Measurements from ENCODE around the gene SHPK.

The SHPK gene

DNA sequence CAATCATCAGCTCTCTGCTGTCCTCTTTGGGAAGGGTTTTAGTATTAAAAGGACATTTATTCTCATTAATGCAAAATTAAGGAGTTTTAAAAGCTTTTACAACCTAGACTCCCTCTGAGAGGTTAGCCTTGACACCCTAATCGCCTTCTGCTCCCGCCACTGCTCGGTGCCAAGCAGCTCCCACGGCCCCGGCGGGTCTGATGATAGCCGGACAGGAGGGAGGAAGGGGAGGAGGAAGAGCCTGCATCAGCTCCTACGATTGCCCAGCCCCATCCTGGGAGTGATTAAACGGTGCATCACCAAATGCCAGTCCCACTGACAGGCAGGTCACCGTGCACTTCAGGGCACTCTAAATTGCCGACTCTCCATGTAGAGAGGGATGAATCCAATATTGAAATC lies 8.3 kb downstream of the SHPK start:
- DNase-seq (ENCODE audit: low spot score) = no peak

DNA sequence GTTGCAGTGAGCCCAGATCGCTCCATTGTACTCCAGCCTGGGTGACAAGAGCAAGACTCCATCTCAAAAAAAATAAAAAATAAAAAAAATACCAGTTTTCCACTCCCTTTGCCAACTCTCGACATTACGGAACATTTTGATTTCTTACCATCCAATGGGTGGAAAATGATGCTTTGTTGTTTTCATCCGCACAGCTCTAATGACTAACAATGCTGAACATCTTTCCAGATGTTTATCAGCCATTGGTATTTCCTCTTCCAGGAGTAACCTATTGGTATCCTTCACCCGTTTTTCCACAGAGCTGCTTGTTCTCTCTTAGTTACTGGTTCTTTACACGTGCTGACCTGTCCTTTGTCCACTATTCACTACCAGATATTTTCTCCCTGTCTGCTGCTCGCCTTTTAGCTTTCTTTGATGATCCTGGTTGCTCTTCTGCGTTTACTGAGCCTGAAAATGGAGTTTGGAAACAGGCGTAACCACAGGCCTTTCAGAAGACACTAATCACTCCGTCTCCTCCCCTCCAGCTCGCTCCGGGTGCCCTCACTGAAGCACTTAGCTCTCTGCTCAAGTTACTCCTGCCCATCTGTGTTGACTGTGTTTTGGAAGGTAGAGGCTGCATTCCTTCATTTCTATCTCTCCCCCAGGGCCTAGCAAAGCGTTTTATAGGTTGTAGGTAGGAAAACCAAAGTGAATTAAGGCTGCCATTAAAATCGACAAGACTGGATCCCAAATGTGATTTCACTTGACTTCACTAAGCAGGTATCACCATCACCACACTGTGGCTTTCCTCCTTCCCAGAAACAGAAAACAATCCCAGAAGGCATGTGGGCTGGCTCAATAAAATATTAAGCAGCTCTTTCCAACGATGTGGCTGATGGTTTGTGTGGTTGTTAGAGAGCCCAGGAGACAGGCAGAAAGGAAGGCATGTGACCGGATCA lies 8.9 kb downstream of the SHPK start:
- DNase-seq (ENCODE audit: low spot score) = no peak

- DNase-seq (ENCODE audit: low spot score) = no peak
These were observed 13.0 kb downstream of the SHPK start for GRCh38 chr17:3622977-3623594.

DNA sequence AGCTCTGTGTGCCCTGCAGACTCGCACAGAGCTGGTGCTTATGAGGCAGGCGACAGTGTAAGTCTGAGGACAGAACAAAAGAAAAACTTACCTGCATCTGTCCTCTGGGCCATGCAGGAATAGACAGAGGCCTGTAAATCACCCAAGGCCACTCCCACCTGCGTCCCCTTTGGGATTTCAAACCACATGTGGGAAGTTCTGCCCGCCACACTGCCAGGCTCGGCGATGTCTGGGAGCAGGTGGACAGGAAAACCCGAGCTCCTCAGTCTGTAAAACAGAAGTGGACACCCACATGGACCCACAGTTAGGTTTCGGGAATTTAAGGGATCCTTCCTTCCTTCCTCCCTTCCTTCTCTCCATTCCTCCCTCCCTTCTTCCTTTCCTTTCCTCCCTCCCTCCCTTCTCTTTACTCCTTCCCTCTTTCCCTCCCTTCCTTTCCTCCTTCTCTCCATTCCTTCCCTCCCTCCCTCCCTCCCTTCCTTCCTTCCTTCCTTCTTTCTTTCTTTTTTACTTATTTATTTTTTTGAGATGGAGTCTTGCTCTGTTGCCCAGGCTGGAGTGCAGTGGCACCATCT lies 14.8 kb downstream of the SHPK start:
- DNase-seq (ENCODE audit: low spot score) = no peak

GRCh38 chr17:3615160-3615870 lies 20.7 kb downstream of the SHPK start:
- no peak for DNase-seq (ENCODE audit: low spot score)

DNA sequence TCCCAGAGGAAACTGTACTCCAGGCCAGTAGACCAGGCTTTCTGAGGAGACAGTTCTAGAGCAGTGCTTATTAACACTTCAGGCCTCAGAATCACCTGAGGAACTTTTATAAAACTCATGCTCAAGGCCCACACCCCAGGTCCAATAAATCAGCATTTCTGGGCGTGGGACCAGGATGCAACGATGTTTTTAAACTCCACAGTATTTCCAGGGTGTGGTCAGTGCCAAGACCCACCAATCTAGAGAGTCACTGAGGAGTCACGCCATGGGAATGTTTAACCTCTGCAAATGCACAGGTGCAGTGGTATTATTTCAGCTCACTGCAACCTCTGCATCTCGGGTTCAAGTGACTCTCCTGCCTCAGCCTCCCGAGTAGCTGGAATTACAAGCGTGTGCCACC lies 22.9 kb downstream of the SHPK start:
- DNase-seq (ENCODE audit: low spot score) = no peak

DNA sequence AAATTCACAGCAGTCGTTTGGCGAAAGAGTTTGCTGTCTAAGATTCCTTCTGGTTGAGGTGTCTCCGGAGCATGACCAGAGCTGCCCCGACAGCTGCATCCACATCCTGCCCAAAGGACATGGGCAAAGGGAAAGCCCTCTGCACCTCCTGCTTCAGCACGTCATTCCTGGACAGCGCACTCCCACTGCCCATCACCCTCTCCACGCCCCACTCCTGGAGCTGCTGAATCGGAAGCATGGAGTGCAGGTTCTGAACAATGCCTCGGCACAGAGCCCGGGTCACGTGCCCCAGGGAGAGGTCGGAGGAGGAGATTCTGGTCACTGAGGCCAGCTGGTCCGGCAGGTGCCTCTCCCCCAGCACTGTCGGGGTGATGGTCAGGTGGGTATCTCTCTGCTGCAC lies 25.5 kb downstream of the SHPK start:
- no peak for DNase-seq (ENCODE audit: low spot score)

- DNase-seq (ENCODE audit: low spot score) = no peak
These were observed 26.4 kb downstream of the SHPK start for GRCh38 chr17:3609689-3610088.

DNA sequence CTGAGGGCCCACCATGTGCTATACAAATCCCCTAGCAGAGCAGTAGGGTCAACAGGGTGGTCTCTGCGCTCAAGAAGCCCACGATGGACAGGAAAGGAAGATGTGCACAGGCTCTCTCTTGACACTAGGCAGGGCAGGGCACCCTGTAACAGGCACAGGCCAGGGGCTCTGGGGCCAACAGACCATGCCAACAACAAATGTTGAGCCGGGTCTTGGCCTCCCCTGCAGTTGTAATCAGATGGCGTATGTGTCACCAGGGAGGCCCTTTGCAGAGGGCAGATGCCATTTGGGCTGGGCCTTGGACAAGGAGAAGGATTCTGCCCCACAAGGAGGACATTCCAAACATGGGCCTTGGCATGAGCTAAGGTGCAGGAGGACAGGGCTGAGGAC lies 32.2 kb downstream of the SHPK start:
- DNase-seq (ENCODE audit: low spot score) = no peak

- no peak for DNase-seq (ENCODE audit: low spot score)
These were observed 32.8 kb downstream of the SHPK start for GRCh38 chr17:3603119-3603869.

DNA sequence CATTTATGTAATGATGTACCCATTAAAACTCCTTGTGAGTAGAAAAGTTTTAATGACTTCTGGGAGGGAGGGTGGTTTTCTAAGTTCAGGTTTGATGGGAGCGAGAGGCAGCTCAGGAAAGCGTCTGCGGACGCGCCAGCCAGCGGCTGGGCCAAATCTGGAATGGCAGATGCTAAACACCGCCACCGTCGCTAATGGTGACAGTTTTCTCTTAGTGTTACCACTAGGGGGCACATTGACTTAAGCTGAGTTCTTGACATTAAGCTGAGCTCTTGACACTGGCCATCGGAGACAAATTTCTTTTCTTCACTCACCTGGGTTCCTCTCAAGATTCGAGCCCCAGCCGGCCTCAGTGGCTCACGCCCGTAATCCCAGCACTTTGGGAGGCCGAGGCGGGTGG lies 33.6 kb downstream of the SHPK start:
- DNase-seq (ENCODE audit: low spot score) = peak; percentile 13

GRCh38 chr17:3600529-3601205 lies 35.4 kb downstream of the SHPK start:
- no peak for DNase-seq (ENCODE audit: low spot score)

GRCh38 chr17:3598078-3598477 lies 38.0 kb downstream of the SHPK start:
- no peak for DNase-seq (ENCODE audit: low spot score)

DNA sequence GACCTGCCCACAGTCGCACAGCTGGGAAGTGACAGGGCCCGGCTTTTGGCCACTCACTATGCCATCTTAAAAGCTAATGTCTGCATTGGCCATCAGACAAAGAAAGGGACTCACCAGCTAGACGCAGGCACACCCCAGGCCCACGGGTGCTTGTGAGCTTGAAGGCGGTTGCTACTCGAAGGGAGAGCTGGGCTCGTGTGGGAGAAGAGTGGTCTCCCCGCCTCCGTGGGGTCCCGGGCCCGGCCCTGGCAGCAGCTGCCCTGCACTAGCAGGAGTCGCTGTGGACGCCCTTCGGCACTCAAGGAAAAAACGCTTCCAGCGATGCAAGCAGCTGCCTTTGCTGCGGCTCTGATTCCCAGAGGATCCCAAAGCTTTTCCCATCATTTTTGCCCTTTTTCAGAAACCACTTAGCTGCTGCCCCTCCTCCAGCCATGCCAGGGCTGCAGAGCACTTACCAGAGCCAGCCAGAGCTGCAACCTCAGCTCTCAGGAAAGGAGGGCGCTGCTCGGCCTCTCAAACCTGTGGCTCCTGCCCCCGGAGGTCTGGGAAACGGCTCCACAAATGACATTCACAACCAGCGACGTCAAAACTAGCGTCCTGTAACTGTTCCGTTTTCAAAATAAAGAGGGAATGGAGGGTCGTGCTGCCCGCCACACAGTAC lies 39.1 kb downstream of the SHPK start:
- DNase-seq (ENCODE audit: low spot score) = no peak

GRCh38 chr17:3594976-3595375 lies 41.1 kb downstream of the SHPK start:
- DNase-seq (ENCODE audit: low spot score) = no peak

- no peak for DNase-seq (ENCODE audit: low spot score)
These were observed 41.8 kb downstream of the SHPK start for GRCh38 chr17:3594051-3594800.

DNA sequence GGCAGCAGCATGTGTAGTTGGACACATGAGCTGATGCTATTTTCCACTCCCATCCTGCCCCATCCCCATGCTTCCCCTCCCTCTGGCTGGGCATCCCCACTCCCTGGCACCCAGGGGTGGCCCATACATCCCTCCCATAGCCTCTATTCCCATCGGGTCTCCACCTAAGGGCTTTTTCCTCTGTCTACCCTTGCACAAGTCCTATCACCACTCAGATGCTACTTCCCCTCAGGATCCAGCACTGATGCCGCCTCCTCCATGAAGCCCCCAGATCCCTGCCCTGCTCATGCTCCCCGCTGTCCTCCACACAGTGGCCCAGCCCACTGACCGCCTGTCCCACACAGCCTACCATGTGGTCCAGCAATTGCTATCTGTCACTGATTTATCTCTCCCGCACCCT lies 42.7 kb downstream of the SHPK start:
- DNase-seq (ENCODE audit: low spot score) = no peak

GRCh38 chr17:3592216-3592860 lies 43.7 kb downstream of the SHPK start:
- no peak for DNase-seq (ENCODE audit: low spot score)

GRCh38 chr17:3590768-3591167 lies 45.3 kb downstream of the SHPK start:
- DNase-seq (ENCODE audit: low spot score) = no peak

DNA sequence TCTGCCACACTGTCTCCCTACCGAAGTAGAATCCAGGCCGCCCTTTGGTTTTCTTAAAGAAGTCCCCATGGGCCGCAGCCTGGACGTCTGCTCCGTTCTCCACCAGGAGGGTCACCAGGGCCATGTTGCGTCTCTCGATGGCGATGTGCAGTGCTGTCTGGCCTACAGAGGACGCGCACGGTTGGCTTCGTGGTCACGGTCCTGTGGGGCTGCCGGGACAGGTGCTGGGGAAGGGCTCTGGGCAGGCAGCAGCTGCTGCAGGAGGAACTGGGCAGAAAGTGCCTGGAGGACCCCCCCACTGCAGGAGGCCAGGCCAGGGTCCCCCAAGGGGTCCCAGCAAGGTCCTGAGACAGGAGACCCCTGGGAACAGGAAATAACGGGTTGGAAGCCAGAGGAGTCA lies 45.8 kb downstream of the SHPK start:
- DNase-seq (ENCODE audit: low spot score) = no peak

Data from COLO829 (cell line).